Subcutaneous adipose tissue (tissue), 4 donors: ENCODE data around the gene GATA5. TPM values are rescaled to one million over a fixed set of nuclear protein-coding genes. Genes with fewer than 3 reads are reported as not detected.

ENCODE experiments used
- total RNA-seq, 4 donors: library from RNA; depleted of rRNA; stranded (reverse); fragments of >200 nt; gene quantifications; one replicate each; pipeline ENCODE4 v1.1.0, GENCODE V29; 2016
- TF ChIP-seq, protein P1 (sequence below): fragments of 450-650 bp; IDR thresholded peaks from one replicate; pipeline ENCODE4 v1.5.1; 2016; ENCODE audit warnings: low read depth, mild to moderate bottlenecking, control low read depth, antibody characterized with exemption, moderate library complexity

Gene GATA5
- total RNA-seq, 4 donors from 2014 or later = not detected

DNA sequence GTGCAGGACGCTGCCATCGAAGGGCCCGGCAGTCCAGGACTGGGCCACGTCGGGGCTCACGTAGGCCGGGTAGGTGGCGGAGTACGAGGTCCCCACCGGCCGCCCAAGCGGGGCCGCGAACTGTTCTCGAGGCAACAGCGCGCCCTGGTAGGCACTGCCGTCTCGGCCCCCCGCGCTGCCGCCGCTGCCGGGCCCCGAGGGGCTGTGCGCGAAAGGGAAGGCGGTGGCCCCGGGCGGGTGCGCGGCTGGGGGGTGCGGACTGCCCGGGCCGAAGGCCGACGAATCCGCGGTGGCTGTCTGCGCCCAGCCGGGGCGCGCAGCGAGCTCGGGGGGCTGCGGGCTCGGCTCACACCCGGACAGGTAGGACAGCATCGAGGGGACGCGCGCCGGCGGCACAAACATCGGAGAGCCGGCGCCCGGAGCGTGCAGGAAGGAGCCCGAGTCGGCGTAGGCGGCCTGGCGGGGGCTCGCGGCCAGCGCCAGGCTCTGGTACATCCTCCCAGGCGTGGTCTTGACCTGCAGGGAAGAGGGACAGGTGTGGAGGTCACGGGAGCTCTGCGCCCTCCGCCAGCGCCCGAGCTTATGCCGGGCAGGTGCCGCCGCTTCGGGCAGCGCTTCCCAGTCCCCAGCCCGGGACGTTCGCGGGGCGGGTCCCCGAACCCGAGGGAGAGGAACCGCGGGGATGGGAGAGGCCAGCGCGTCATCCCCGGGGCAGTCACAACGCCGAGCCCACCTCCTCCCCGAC lies 596 bp downstream of the GATA5 start:
- TF ChIP-seq, protein P1, sequence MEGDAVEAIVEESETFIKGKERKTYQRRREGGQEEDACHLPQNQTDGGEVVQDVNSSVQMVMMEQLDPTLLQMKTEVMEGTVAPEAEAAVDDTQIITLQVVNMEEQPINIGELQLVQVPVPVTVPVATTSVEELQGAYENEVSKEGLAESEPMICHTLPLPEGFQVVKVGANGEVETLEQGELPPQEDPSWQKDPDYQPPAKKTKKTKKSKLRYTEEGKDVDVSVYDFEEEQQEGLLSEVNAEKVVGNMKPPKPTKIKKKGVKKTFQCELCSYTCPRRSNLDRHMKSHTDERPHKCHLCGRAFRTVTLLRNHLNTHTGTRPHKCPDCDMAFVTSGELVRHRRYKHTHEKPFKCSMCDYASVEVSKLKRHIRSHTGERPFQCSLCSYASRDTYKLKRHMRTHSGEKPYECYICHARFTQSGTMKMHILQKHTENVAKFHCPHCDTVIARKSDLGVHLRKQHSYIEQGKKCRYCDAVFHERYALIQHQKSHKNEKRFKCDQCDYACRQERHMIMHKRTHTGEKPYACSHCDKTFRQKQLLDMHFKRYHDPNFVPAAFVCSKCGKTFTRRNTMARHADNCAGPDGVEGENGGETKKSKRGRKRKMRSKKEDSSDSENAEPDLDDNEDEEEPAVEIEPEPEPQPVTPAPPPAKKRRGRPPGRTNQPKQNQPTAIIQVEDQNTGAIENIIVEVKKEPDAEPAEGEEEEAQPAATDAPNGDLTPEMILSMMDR = no peak

DNA sequence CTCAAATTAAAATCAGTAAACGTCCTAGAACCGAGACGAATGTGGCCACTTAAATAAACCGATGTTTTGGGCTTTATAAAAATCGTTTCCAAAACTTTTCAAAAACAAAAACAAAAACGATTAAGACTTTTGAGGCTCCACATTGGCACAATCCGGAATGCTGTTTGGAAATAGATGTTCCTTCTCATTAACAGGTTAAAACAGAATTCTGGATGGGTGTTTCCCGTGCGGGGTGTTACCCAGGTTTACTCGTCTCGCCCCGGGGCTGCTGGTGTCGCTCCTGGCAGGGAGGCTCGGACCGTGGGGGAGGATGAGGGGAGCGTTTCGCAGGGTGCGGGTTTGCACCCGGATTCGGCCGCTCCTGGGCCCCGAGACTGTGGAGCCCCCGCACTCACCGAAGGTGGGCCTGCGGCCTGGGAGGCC lies 1.2 kb downstream of the GATA5 start:
- TF ChIP-seq, protein P1 = no peak

DNA sequence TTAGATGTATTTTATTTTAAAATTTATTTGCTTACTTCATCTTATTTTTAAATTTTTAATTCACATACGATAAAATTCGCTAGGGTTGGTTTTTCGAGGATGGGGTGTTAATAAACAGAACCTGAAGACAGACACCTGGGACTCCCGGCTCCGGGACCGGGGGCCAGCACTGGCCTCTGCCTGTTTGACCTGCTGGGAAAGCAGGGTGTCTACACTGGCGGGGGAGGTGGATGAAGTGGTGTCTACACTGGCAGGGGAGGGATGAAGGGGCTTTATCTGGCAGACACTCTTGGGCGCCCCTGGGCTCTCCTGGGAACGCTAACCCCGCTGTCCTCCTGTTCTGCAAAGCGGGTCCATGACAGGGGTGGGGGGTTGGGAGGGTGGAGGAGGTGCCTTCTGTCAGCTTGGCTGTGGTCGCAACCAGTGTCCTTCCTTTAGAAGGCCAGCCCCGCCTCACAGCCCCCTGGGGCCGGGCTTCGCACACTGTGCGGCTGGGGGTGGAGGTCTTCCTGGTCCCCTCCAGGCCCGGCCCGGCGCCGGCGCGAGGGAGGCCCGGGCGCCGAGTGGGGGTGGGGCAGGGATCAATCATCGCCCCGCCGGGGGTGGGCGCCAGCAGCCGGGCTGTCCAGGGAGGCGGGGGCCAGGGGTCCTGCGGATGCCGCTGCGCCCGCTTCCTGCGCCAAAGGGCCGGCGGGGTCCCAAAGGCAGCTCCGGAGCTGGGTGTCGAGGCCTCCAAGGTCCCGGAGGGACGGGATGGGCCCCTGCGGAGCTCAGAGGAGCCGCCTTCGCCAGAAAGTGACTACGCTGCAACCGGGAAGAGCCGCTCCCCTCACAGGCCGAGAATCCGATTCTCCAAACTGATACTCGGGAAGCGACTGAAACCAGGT lies 1.8 kb downstream of the GATA5 start:
- TF ChIP-seq, protein P1 = no peak

DNA sequence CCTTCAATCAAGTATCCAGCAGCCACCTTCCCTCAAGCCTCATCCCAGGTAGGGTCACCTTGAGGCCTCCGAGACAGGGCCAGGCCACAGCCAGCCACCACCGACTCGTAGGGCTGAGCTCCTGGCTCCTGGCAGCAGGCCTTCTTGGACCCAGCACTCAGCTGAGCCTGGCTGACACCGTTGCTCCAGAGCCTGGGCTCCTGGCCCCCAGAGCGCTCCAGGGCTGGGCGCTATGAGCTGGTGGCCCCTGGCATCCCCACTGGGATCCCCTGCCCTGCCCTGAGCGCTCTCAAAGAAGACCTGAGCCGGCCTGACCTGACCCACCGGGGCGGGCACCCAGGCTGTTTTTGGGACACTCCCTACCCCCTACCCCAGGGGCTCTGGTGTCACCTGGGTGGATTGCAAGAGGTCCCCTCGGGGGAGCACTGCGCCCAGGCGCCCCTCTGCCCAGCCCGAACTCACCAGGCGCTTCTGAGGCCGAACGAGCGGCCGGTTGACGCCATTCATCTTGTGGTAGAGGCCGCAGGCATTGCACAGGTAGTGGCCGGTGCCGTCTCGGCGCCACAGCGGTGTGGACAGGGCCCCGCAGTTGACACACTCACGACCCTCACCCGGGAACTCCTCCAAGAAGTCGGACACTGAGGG lies 2.7 kb downstream of the GATA5 start:
- TF ChIP-seq, protein P1 = no peak

DNA sequence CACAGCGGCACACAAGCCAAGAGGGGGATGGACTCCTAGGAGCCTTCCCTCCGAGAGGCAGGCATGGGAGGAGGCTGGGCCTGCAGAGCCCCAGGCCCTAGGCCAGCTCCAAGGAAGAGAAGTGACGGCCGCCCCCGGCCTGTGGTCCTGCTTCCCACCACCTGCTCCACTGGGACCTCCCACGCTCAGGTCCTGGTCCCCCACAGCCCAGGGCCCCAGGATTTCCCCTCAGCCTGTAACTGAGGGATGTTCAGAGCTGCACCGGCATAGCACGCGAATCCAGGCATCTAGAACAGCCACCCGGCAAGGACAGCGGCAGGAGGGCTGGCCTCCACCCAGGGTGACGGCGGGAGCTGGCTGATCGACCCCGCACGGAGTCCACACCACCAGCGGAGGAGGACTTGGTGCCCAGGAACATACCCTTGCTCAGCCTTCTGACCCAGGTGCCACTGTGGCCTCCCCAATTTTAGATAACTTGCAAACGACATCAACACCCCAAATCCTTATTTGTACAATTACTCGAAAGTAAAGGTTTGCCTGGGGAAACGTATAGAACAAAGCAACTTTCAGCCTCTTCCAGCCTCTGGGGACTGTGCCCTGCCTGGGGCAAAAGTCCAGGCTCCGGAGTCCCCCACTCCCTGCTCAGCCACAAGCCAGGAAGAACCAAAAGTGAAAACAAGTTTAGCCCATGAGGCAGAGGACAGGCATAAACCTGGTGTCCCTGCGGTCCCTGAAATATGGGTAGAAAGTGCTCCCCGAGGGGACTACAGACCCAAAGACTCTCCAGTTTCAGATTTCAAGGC lies 3.5 kb downstream of the GATA5 start:
- TF ChIP-seq, protein P1 = no peak

DNA sequence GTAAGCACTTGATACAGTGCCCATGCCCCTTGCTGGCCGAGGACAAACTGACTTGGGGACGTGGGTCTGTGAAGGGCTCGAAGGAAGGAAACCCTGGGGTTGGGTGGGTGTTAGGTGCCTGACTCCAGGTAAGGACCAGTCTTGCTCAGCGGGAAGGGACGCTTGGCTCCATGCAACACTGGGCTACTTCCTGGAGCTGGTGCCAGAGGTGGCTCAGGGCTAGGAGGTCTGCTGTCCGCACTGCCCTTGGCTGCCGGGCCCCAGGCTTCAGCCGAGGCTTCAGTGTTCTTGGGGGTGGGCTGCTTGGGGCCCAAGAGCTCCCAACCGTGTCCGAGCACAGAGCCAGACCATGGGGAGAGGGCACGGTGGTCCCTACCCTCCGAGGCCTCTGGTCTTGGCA lies 5.3 kb downstream of the GATA5 start:
- TF ChIP-seq, protein P1 = no peak
